Measurements from ENCODE around the gene HSPG2.

GRCh38 chr1:21868482-21868881 is 68.6 kb downstream of the HSPG2 start:
- TF ChIP-seq, protein P1, sequence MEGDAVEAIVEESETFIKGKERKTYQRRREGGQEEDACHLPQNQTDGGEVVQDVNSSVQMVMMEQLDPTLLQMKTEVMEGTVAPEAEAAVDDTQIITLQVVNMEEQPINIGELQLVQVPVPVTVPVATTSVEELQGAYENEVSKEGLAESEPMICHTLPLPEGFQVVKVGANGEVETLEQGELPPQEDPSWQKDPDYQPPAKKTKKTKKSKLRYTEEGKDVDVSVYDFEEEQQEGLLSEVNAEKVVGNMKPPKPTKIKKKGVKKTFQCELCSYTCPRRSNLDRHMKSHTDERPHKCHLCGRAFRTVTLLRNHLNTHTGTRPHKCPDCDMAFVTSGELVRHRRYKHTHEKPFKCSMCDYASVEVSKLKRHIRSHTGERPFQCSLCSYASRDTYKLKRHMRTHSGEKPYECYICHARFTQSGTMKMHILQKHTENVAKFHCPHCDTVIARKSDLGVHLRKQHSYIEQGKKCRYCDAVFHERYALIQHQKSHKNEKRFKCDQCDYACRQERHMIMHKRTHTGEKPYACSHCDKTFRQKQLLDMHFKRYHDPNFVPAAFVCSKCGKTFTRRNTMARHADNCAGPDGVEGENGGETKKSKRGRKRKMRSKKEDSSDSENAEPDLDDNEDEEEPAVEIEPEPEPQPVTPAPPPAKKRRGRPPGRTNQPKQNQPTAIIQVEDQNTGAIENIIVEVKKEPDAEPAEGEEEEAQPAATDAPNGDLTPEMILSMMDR (IDR thresholded peaks at IDR 0.05), result no peak
- TF ChIP-seq POLR2A (IDR thresholded peaks at IDR 0.05), result no peak

All from thyroid gland (tissue), 4 donors.